GM23338 (cell line): Measurements from ENCODE around the gene UVRAG.

Experiments used
- CREB1 ChIP-seq: fragments of 250-450 bp; sonication (Bioruptor Pico); IDR thresholded peaks from 2 replicates; pipeline ENCODE4 v1.5.0; 2020; ENCODE audit warnings: low read depth, mild to moderate bottlenecking, moderate library complexity
- CTCF ChIP-seq, 2 experiments: fragments of 200-600 bp in 1 of 2; sonication (generic) in 1 of 2; conservative IDR thresholded peaks; 2 replicates each; pipeline versions ENCODE4 v1.5.1 to v1.6.1; 2016 to 2017; ENCODE audit warnings: antibody characterized with exemption in 2 of 2, low read depth in 2 of 2, mild to moderate bottlenecking in 2 of 2, moderate library complexity in 1 of 2
- ETS1 ChIP-seq: IDR thresholded peaks from 2 replicates; pipeline ENCODE4 v1.6.1; 2016; ENCODE audit warnings: antibody characterized with exemption
- EZH2 ChIP-seq: fragments of 200-600 bp; sonication (generic); IDR thresholded peaks from one replicate; pipeline ENCODE4 v1.8.0; 2017; ENCODE audit warnings: antibody characterized with exemption, mild to moderate bottlenecking, low read depth; ENCODE audit not compliant: unreplicated experiment
- EZH2phosphoT487 ChIP-seq: fragments of 200-600 bp; sonication (generic); IDR thresholded peaks from one replicate; pipeline ENCODE4 v1.8.1; 2018; ENCODE audit warnings: antibody characterized with exemption; ENCODE audit not compliant: unreplicated experiment
- JUNB ChIP-seq: IDR thresholded peaks from one replicate; pipeline ENCODE4 v1.6.1; 2016; ENCODE audit warnings: antibody characterized with exemption; ENCODE audit not compliant: unreplicated experiment
- NANOG ChIP-seq: IDR thresholded peaks from 2 replicates; pipeline ENCODE4 v1.6.1; 2016; ENCODE audit warnings: antibody characterized with exemption, borderline replicate concordance
- POLR2AphosphoS5 ChIP-seq: IDR thresholded peaks from 2 replicates; pipeline ENCODE4 v1.6.1; 2016; ENCODE audit warnings: antibody characterized with exemption, low read depth
- REST ChIP-seq: IDR thresholded peaks from one replicate; pipeline ENCODE4 v1.6.1; 2018; ENCODE audit warnings: antibody characterized with exemption; ENCODE audit not compliant: unreplicated experiment
- STAT1 ChIP-seq: IDR thresholded peaks from one replicate; pipeline ENCODE4 v1.6.1; 2016; ENCODE audit warnings: antibody characterized with exemption; ENCODE audit not compliant: unreplicated experiment
- ZNF114 ChIP-seq: fragments of 250-450 bp; sonication (Bioruptor Pico); IDR thresholded peaks from 2 replicates; pipeline ENCODE4 v1.5.0; 2020; ENCODE audit warnings: mild to moderate bottlenecking, moderate library complexity
- ZNF331 ChIP-seq: fragments of 250-450 bp; sonication (Bioruptor Pico); IDR thresholded peaks from 2 replicates; pipeline ENCODE4 v1.5.0; 2020; ENCODE audit warnings: low read depth, mild to moderate bottlenecking, moderate library complexity

- TF ChIP-seq CTCF (conservative IDR thresholded peaks at IDR 0.05; ENCODE audit: low read depth in 2 of 2) (no peak), CREB1 (no peak), REST (no peak), POLR2AphosphoS5 (no peak), ETS1 (no peak), EZH2phosphoT487 (no peak), EZH2 (no peak), ZNF331 (CRISPR knock-in tag) (no peak), STAT1 (no peak), ZNF114 (no peak), JUNB (no peak), NANOG (no peak)
Measured at GRCh38 chr11:75950141-75950540, 135.1 kb downstream of the UVRAG start.
